MCF 10A (cell line): ENCODE data around the gene GNAL. TPM values are rescaled to one million over a fixed set of nuclear protein-coding genes. Genes with fewer than 3 reads are reported as not detected.

Source experiments
- BruUV-seq: library from RNA; stranded (reverse); fragments of 400-500 nt; replicated peaks from 2 replicates; lab custom pipeline; 2021; lab: Mats Ljungman, UMichigan
- CTCF ChIA-PET: fragments of 300-600 bp; sonication (Branson Sonifier 250); formaldehyde crosslinking; extraction: SDS; loops from one replicate; lab custom pipeline; 2021; ENCODE audit warnings: antibody characterized with exemption, inconsistent platforms; lab: Yijun Ruan, JAX
- POLR2A ChIA-PET: fragments of 300-600, 350-650 bp; sonication (Branson Sonifier 250); formaldehyde crosslinking; extraction: SDS; loops from one replicate; lab custom pipeline; 2020; ENCODE audit warnings: antibody characterized with exemption, inconsistent platforms; lab: Yijun Ruan, JAX
- DNase-seq: peaks from one replicate; pipeline ENCODE4 v3.0.0-alpha.2; 2018; ENCODE audit not compliant: unreplicated experiment
- H3K27ac Mint-ChIP-seq: one replicate; pipeline ENCODE4 v1.8.0; 2022; ENCODE audit warnings: mild to moderate bottlenecking, low read depth, mixed read lengths; ENCODE audit not compliant: unreplicated experiment
- H3K27me3 Mint-ChIP-seq: one replicate; pipeline ENCODE4 v1.8.0; 2022; ENCODE audit warnings: mixed read lengths; ENCODE audit not compliant: insufficient read depth, unreplicated experiment
- H3K36me3 Mint-ChIP-seq: one replicate; pipeline ENCODE4 v1.8.0; 2022; ENCODE audit warnings: mild to moderate bottlenecking, moderate library complexity, mixed read lengths; ENCODE audit not compliant: insufficient read depth, unreplicated experiment
- H3K4me1 Mint-ChIP-seq: one replicate; pipeline ENCODE4 v1.8.0; 2022; ENCODE audit warnings: mixed read lengths; ENCODE audit not compliant: insufficient read depth, unreplicated experiment
- H3K4me3 Mint-ChIP-seq: one replicate; pipeline ENCODE4 v1.8.0; 2022; ENCODE audit warnings: mild to moderate bottlenecking, moderate library complexity, mixed read lengths; ENCODE audit not compliant: unreplicated experiment
- H3K9me3 Mint-ChIP-seq: one replicate; pipeline ENCODE4 v1.8.0; 2022; ENCODE audit warnings: mixed read lengths; ENCODE audit not compliant: unreplicated experiment
- CTCF ChIP-seq: fragments of 200-600 bp; IDR thresholded peaks from one replicate; pipeline ENCODE4 v1.8.0; 2022; ENCODE audit warnings: antibody characterized with exemption, mild to moderate bottlenecking; ENCODE audit not compliant: unreplicated experiment
- intact Hi-C: fragments of 100-400 bp; cut with micrococcal nuclease; formaldehyde crosslinking; loops from 2 replicates; pipeline ENCODE4 v1.14.1; 2022
- total RNA-seq: library from RNA; stranded (reverse); gene quantifications from 2 replicates; pipeline ENCODE4 v1.2.3, GENCODE V29; 2022

Gene GNAL
- total RNA-seq, 1 experiment from 2014 or later: 1.6 TPM

DNA sequence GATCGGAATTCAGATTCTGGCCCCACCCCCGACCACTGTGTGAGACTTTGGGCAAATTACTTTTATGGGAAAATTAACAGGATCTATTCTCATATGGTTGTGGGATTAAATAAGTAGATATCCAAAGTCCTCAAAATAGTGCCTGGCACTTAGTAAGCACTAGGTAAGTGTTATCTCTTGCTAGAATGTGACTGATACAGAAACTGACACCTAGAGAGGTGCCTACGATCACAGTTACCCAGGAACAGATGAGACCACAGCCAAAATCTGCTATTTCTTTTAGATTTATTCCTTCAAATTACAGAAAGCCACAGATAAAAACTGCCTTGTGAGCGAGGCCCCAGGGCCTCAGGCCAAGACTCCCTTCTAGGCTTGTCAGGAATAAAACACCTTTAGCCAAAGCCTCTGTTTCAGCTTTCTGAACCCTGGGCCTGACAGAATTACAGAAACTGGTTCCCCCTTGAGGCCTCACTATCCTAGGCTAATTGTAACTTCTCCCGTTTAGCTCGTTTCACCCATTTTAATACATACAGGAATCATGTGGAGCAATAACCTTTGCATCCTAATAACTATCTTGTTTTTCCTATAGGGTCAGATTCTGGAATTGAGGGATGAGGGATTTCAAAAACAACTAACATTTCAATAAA is 139.8 kb downstream of the GNAL start:
- Mint-ChIP-seq H3K27me3 (no peaks in the 10 kb centered on the region), H3K4me3 (no peak overlapping the region), H3K4me1 (no peaks in the 10 kb centered on the region), H3K36me3 (peaks cover 10% of the 10 kb centered on the region), H3K9me3 (no peaks in the 10 kb centered on the region), H3K27ac (no peak overlapping the region)
- no TSS peak for BruUV-seq
- no peak for TF ChIP-seq CTCF
- ChIA-PET CTCF (no interaction called here), POLR2A (interaction anchor here (0.8 kb wide), 1 partner anchor 22 kb away, joined by 3 read pairs; no protein-coding TSS in a partner anchor)
- no peak for DNase-seq
- intact Hi-C loops: no loop called here

GRCh38 chr18:11830585-11830984 is 141.5 kb downstream of the GNAL start:
- Mint-ChIP-seq H3K36me3 (peaks cover 10% of the 10 kb centered on the region), H3K4me1 (no peaks in the 10 kb centered on the region), H3K4me3 (no peak overlapping the region), H3K27ac (no peak overlapping the region), H3K9me3 (no peaks in the 10 kb centered on the region), H3K27me3 (no peaks in the 10 kb centered on the region)
- no peak for DNase-seq
- ChIA-PET POLR2A (no interaction called here), CTCF (interaction anchor here (1.1 kb wide), 1 partner anchor 97 kb away, joined by 5 read pairs; no protein-coding TSS in a partner anchor)
- intact Hi-C loops: no loop called here
- TF ChIP-seq CTCF: no peak
- no TSS peak for BruUV-seq

GRCh38 chr18:11831921-11832320 is 142.9 kb downstream of the GNAL start:
- CTCF ChIA-PET: interaction anchor here (0.8 to 1.1 kb wide), 2 partner anchors 8 to 9 kb away, joined by 3 to 4 read pairs; no protein-coding TSS in a partner anchor
- POLR2A ChIA-PET: interaction anchor here (1.1 kb wide), 1 partner anchor 7 kb away, joined by 3 read pairs; no protein-coding TSS in a partner anchor
- intact Hi-C loops: no loop called here

More at GRCh38 chr18:11831921-11832320, 142.9 kb downstream of the GNAL start:
- TF ChIP-seq CTCF: no peak
- Mint-ChIP-seq H3K4me3 (no peak overlapping the region), H3K36me3 (peaks cover 4% of the 10 kb centered on the region), H3K27me3 (no peaks in the 10 kb centered on the region), H3K4me1 (no peaks in the 10 kb centered on the region), H3K9me3 (no peaks in the 10 kb centered on the region), H3K27ac (no peak overlapping the region)
- BruUV-seq: no TSS peak
- no peak for DNase-seq
